GM20431 (cell line): ENCODE measurements around the gene CD84.
"Not testable (repeated sequence)": the region's sequence is repeated elsewhere in the genome, so short reads cannot be mapped to it uniquely, and the experiment has no call there.

Experiments
- in situ Hi-C: fragments of 300-500 bp; cut with MseI, MboI; formaldehyde crosslinking; loops from one replicate; pipeline ENCODE4 v1.15.0; 2020; ENCODE audit warnings: low sequenced_read_pairs; ENCODE audit not compliant: unreplicated experiment

The CD84 gene, protein sequence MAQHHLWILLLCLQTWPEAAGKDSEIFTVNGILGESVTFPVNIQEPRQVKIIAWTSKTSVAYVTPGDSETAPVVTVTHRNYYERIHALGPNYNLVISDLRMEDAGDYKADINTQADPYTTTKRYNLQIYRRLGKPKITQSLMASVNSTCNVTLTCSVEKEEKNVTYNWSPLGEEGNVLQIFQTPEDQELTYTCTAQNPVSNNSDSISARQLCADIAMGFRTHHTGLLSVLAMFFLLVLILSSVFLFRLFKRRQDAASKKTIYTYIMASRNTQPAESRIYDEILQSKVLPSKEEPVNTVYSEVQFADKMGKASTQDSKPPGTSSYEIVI

DNA sequence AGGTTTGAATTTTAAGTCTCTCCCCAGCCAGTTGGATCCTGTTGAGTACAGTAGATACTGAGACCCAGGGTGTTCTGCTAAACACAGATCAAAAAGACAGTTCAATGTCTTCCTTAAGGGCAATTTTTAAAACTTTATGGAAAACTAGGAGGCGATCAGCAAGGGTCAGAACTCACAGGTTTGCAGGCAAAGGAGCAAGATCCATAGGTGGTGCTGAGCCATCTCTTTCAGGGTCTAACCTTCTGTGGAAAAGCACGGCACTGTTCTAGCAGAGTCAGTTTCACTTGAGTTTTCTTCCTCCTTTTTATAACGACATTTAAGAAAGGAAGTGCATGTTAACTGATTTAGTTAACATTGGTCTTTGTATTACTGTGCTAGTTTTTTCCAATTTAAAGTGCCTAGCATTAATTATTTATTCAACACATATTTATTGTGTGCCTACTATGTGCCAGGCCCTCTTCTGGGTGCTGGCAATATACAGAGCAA is at the start of gene CD84:
Gene CD84, minus strand, starts transcription at position 281 of the 486 bp plus-strand sequence. Its CDS starts 59 bp downstream, at position 222.
- in situ Hi-C loops: no loop called here

DNA sequence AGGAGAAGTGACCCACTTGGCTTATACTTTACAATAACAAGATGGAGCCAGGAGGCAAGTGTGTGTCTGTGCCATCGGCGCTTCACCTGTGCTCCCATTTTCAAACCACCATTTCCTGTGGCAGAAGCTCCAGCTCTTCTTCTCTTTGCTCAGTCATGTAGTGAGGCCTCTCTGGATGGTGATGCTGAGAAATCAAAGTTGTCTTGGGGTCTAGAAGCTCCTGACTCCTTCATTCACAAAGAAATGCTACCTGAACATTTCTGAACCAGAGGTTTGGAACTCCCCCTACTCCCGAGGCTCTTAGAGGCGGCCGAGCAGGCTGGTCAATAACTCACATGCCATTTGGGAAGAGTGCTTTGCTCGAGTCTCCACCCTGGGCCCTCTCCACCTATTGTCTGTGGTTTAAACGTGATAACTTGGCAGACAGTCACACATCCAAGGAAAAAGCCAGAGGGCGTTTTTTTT is 49.5 kb upstream of the CD84 start:
- in situ Hi-C loops: no loop called here

DNA sequence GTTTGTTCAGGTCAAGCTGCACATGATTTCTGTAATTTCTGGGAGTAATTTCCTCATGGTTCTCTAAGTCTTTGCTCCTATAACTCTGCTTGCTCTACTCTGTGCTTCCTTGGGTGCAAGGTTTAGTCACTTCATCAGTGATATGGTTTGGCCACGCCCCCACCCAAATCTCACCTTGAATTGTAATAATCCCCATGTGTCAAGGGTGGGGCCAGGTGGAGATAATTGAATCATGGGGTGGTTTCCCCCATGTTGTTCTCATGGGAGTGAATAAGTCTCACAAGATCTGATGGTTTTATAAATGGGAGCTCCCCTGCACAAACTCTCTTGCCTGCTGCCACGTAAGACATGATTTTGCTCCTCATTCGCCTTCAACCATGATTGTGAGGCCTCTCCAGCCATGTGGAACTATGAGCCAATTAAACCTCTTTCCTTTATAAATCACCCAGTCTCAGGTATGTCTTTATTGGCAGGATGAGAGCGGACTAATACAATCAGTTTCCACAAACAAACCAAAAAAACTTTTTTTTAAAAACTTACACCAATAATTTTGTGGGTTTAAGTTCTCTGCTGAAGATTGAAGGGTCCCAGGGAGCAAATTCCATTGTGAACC is 48.5 kb upstream of the CD84 start:
- in situ Hi-C loops: not testable (repeated sequence)

DNA sequence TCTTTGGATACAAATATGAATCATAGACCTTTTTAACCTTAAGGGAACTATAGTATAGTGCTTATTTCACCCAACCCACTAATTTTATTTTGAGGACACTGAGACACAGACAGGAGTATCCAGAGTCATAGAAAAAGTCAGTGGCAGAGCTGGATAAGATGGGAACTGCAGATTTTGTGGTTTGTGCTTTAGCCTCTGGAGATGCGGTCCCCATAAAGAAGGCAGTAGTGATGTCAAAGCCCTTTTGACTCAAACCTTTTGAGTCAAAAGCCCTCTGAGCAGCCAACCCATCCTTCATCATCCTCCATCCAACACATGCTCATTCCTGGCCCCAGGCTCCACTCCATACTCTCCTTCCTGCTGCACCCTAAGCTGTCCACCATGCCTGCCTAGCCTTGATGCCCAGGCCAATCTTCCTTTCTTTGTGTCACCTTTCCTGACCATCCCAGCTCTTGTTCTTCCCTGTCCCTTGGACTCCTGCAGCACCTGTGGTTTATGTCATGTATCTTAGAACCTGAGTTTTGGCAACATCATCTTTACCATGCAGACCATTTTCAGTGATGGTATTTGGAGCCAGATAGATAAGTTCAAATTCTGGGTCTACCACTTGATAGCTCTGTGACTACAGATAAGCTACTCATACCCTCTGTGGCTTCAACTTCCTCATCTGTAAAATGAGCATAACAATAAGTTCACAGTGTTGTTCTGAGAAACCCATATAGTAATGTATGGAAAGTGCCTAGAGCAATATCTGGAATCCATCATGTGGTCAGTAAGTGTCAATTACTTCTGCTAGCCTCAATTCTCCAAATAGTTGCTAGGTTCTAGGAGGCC is 47.4 kb upstream of the CD84 start:
- in situ Hi-C loops: no loop called here

DNA sequence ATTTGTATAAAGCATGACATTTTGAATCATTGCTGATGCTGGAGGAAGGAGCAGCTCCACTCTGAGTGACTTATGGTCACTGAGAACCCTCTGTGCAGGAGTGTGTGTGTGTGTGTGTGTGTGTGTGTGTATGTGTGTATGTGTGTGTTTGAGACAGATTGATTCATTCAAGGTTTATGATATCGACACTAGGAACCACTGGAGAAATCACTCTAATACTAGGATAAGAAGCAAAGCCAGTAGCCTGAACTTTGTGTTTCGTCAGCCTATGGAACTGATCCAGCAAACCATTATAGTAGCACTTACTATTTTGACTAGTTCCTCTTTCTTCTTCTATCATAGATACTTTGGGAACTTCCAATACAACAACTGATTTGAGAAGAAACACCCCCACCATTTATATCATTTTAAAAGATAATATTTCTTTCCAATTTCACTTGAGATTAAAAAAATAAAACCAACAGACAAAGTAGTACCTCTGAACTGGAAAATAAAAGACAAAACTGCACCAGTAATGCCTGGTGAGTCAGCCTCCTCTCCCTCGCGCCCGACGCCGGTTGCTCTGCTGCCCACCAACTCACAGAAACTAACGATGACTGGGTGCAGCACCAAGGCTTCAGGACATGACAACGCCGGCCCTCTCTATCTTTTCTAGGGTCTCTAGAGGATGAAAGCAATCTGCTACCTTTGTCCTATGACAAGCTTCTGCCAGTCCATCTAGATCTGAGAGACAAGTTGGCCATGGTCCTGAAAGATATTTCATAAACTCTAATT is 46.6 kb upstream of the CD84 start:
- in situ Hi-C loops: no loop called here

DNA sequence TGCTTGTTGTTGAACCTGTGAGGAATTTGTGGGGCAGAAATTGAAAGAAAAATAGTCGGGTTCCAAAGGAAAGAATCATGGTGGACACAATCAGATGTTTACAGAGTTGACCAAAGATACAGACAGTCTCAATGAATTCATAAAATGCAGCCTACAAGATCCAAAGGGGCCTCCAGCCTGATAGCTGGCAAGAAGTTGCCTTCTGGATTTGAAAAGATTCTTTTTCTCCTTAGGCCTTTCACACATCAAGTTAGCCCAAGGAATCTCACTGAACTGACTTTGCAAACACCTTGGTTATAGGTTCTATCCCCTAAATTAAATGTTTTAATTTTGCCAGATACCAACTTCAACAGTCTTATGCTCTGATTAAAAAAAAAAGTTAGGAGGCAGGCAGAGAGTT is 46.0 kb upstream of the CD84 start:
- in situ Hi-C loops: no loop called here

DNA sequence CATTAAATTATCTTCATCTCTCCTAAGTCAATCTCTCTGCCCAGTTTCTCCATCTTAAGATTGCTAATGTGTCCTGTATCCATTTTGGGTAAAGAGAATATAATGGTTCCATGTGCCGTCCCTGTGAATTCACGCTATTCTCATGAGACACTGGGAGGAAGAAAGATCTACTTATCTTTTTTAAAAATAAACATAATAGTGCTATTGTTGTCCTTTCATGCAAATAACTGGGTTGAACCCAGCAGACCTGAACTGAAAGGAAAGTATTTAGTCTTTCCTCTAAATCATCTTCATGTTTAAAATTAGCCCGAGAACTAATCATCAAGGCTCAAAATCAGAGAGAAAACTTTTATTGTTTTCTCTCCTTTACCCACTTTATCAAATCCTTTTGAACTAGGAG is 45.2 kb upstream of the CD84 start:
- in situ Hi-C loops: no loop called here

DNA sequence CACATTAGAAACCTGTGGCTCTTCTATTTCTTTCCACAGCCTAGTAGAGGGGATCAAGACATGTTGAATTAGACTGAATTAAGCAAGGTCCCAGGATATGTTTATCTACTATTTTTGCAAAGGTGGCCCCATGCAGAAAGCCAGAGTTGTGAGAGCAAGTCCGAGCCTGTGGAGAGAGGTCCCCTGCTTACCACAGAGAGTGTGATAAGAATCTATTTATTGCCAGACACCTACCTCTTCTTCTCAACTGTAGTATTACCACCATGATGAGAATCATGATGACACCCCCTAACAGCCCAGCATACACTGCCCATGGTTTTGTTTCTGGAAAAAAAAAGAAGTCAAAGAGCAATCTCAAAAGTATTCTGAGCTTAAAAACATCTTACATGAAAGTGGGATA is 44.6 kb upstream of the CD84 start:
- in situ Hi-C loops: no loop called here

DNA sequence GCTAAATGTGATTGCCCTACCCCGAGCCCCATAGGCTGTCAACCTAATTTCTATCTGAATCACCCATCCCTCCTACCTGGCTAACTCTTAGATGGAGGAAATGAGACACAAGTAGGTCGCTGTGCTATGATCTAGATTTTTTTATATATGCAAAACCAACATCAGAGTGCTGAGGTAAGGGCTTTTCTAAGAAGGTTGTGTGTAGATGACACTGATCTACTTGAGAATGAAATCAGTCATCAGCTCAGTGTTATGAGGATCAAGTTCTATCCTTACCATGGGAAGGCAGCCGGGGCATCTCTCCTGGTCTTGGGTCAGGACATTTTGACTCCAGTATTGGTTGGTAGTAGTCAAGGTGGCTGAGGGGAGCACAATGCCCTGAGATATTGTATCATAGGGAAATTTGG is 43.9 kb upstream of the CD84 start:
- in situ Hi-C loops: no loop called here

DNA sequence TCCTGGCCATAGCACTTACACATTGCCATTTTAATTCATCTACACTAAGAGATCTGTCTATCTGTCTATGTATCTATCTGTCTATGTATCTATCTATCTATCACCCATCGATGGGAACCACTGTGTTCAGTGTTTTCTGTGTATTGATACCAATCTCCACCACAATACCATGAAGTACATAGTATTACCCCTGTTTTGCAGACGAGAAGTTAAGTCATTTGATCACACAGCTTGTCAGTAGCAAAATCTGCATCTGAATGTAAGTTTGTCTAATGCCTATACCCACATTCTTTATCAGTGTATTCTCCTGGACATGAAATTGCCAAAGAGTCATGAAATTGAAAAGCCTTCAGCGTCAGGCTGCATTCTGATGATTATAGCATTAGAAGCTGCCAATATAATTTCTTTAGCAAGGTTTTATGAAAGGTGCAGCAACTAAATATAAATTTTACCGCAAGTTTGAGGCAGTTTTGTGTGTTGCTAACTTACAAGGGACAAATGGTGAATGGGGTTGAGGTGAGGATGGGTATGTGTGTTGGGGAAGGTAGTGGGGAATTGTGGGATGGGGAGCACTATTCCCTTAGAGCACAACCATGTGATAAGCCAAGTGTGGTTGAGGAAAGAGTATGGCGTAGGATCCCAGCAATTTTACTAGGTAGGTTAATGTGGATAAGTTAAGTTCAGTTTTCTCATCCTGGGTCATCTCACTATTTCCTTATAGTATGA is 43.4 kb upstream of the CD84 start:
- in situ Hi-C loops: no loop called here

DNA sequence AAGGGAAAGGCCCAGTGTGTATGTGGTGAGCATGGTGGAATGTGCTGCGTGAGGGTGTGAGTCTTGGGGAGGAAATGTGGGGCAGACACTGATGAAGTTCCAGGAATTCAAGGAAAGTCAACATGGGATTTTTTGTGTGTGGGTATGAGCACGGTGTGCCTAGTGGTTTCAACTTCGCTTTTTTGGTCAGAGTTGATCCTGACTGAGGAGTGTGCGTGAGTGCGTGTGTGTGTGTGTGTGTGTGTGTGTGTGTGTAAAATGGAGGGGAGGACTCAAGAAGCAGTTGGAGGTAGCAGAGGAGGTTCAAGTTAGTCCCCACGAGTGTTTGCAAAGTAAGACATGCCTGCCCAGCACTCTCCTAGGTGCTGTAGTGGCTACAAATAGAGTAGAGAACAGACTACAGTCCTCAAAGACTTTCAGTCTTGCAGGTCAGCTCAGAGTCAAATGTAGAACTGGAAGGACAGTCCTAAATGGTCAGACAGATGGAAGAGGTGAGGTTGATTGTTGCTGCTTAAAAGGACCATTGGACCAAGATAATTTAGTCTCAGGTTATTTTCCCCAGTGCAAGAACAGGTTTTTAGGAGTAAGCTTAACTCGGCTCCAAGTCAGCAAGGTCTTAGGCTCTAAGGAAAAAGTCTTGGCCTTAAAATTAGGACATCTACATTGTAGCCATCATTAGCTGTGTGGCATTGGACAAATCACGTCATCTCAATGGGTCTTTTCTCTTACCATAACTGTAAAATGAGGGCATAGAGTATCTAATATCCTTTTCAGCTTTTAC is 42.5 kb upstream of the CD84 start:
- in situ Hi-C loops: no loop called here

DNA sequence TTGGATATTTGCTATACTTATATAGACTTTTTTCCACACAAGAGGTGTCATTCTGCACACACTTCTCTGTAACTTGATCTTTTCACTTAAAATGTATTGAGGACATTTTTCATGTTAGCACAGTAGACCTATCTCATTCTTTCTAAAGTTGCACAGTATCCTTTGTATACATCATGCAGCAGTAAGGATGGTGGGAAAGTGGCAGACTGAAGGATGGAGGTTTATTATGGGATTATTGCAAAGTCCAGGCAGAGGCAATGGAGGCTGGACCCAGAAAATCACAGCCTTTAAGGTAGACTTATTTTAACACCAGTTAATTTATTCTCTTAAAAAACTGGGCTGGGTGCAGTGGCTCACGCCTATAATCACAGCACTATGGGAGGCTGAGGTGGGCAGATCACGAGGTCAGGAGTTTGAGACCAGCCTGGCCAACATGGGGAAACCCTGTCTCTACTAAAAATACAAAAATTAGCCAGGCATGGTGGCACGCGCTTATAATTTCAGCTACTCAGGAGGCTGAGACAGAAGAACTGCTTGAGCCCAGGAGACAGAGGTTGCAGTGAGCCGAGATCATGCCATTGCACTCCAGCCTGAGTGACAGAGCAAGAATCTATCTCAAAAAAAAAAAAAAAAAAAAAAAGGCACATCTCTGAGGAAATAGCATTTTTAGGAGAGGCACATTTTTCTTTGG is 41.8 kb upstream of the CD84 start:
- in situ Hi-C loops: no loop called here

DNA sequence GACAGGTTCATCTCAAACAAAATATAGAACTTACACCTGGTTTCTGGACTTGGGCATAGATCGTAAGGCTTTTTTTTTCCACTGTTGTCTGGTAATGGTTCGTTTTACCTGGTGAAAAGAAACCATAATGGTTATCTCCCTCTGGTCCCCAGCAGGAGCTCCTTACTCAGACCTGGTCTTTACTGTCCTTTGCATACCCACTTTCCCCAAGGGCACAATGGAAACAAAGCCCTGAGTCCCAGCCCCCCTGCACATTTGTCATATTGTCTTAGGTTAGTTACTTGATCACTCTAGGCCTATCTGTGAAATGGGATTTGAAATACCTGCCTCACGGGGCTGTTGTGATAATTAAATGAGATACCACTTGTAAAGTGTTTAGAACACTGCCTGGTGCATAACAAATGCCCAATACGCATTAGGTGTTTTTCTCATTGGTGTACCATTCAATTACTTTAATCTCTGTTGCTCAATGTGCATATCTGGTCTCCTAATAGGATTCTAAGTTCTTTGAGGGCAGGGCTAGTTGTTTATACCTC is 40.5 kb upstream of the CD84 start:
- in situ Hi-C loops: loop anchor here (10.0 kb wide), 1 partner anchor 195 kb away; no protein-coding TSS in a partner anchor

DNA sequence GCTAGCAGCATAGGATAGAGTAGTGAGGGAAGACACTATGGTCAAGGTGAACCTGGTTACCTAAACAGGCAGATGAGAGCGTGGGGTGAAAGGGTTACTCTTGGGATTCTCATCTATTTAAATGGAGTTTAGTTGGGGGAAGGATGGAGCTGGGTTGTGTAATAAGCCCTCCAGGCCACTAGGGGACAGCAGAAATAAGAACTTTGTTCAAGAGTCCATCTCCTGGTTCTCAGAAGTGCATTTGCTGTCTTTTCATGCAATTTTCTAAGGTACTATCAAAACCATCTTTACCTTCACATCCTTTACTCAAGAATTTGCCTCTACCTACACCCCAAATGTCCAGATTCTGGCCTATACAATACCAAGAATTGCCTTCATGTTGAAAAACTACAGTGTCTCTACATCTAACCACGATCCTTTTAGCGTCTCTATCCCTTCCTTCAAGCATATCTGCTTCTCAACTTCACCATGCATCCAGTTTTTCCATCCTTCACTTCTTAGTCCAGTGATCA is 39.5 kb upstream of the CD84 start:
- in situ Hi-C loops: loop anchor here (10.0 kb wide), 1 partner anchor 194 kb away; no protein-coding TSS in a partner anchor

DNA sequence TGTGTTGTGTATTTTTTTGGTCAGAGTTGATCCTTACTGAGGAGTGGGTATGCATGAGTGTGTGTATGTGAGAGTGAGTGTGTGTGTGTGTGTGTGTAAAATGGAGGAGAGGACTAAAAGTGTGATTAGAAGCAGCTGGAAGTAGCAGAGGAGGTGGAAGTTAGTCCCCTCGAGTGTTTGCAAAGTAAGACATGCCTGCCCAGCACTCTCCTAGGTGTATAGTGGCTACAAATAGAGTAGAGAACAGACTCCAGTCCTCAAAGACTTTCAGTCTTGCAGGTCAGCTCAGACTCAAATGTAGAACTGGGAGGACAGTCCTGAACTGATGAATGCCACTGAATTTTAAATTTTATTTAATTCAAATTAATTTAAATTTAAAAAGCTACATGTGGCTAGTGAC is 39.0 kb upstream of the CD84 start:
- in situ Hi-C loops: loop anchor here (10.0 kb wide), 1 partner anchor 194 kb away; no protein-coding TSS in a partner anchor

DNA sequence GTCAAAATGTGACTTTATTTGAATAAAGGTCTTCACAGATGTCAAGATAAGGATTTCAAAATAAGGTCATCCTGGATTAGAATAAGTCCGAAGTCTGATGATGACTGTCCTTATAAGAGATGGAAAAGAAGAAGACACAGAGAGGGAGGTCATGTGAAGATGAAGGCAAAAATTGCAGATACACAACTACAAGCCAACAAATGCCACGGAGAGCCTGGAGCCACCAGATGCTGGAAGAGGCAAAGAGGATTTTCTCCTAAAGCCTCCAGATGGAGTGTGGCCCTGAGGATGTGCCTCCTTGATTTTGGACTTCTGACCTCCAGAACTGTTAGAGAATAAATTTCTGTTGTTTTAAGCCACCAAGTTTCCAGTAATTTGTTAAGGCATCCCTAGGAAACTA is 36.4 kb upstream of the CD84 start:
- in situ Hi-C loops: loop anchor here (10.0 kb wide), 1 partner anchor 191 kb away; no protein-coding TSS in a partner anchor

DNA sequence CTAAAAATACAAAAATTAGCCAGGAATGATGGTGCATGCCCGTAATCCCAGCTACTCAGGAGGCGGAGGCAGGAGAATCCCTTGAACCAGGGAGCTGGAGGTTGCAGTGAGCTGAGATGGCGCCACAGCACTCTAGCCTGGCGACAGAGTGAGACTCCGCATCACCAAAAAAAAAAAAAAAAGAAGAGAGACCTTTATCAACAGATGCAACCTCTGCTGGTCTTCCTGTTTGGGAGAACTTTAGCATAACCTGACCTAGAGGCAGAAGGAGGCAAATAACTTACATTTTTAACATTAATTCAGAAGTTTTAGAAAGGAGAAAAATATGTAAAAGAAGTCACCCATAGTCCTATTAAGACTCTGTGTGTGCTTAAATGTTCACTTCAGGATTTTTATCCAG is 35.1 kb upstream of the CD84 start:
- in situ Hi-C loops: loop anchor here (10.0 kb wide), 1 partner anchor 190 kb away; no protein-coding TSS in a partner anchor
